Keratinocyte (primary cell): ENCODE measurements around the gene ABCD3. TPM values are rescaled to one million over a fixed set of nuclear protein-coding genes. Genes with fewer than 3 reads are reported as not detected.
A peak's percentile ranks its signal among the peaks of the same experiment; 100 is the strongest.
"Not testable (repeated sequence)": the region's sequence is repeated elsewhere in the genome, so short reads cannot be mapped to it uniquely, and the experiment has no call there.

Experiments
- DNase-seq: peaks from one replicate; pipeline ENCODE4 v3.0.0-alpha.2; 2011; ENCODE audit warnings: low read depth, missing footprints, low spot score
- FAIRE-seq: peaks from 2 replicates; lab custom pipeline; 2011; peaks lifted over from hg19 to GRCh38; lab: Jason Lieb, UNC
- H2AFZ ChIP-seq: 2 replicates; pipeline ENCODE4 v1.6.0; 2012; ENCODE audit warnings: low read length, control low read depth, inconsistent platforms; ENCODE audit not compliant: control insufficient read depth
- H3K27ac ChIP-seq: 2 replicates; pipeline ENCODE4 v1.5.1; 2011; ENCODE audit warnings: low read length; ENCODE audit not compliant: control insufficient read depth, insufficient read depth
- H3K27me3 ChIP-seq: 3 replicates; pipeline ENCODE4 v1.6.0; 2011; ENCODE audit warnings: low read length; ENCODE audit not compliant: control insufficient read depth, insufficient read depth; ENCODE audit errors: extremely low read depth
- H3K36me3 ChIP-seq, 2 experiments: 2 replicates in 1 of 2; 3 replicates in 1 of 2; pipeline ENCODE4 v1.5.1; 2011; ENCODE audit warnings: low read length in 2 of 2, mild to moderate bottlenecking in 1 of 2; ENCODE audit not compliant: control insufficient read depth in 2 of 2, insufficient read depth in 2 of 2; ENCODE audit errors: extremely low read depth in 1 of 2
- H3K4me1 ChIP-seq: 3 replicates; pipeline ENCODE4 v1.5.1; 2011; ENCODE audit warnings: low read length; ENCODE audit not compliant: control insufficient read depth, insufficient read depth; ENCODE audit errors: extremely low read depth
- H3K4me2 ChIP-seq: 3 replicates; pipeline ENCODE4 v1.6.0; 2011; ENCODE audit warnings: low read depth, low read length; ENCODE audit not compliant: control insufficient read depth, insufficient read depth; ENCODE audit errors: extremely low read depth
- H3K4me3 ChIP-seq, 3 experiments: fragments of 200-600 bp in 1 of 3; sonication (generic) in 1 of 3; 2 replicates in 2 of 3; 3 replicates in 1 of 3; pipeline ENCODE4 v1.5.1; 2011 to 2016; ENCODE audit warnings: low read length in 3 of 3, mild to moderate bottlenecking in 3 of 3, control low read depth in 2 of 3, inconsistent platforms in 1 of 3, low read depth in 1 of 3, mixed read lengths in 1 of 3, mixed run types in 1 of 3, moderate library complexity in 1 of 3; ENCODE audit not compliant: control insufficient read depth in 2 of 3, insufficient read depth in 2 of 3; ENCODE audit errors: extremely low read depth in 1 of 3
- H3K79me2 ChIP-seq: 2 replicates; pipeline ENCODE4 v1.6.0; 2012; ENCODE audit warnings: low read length; ENCODE audit not compliant: control insufficient read depth, insufficient read depth
- H3K9ac ChIP-seq: 3 replicates; pipeline ENCODE4 v1.6.0; 2011; ENCODE audit warnings: low read length; ENCODE audit not compliant: control insufficient read depth, insufficient read depth; ENCODE audit errors: extremely low read depth
- H3K9me1 ChIP-seq: 3 replicates; pipeline ENCODE4 v1.6.0; 2011; ENCODE audit warnings: low read length; ENCODE audit not compliant: control insufficient read depth, insufficient read depth; ENCODE audit errors: extremely low read depth
- H3K9me3 ChIP-seq: 2 replicates; pipeline ENCODE4 v1.5.1; 2012; ENCODE audit warnings: low read depth, low read length; ENCODE audit not compliant: control insufficient read depth
- H4K20me1 ChIP-seq: 3 replicates; pipeline ENCODE4 v1.6.0; 2011; ENCODE audit warnings: low read length; ENCODE audit not compliant: control insufficient read depth, insufficient read depth; ENCODE audit errors: extremely low read depth
- EZH2 ChIP-seq: IDR thresholded peaks from one replicate; pipeline ENCODE4 v1.6.1; 2012; ENCODE audit warnings: inconsistent platforms, mild to moderate bottlenecking, low read length, moderate library complexity
- dilution Hi-C: fragments of 300-500 bp; cut with MboI; formaldehyde crosslinking; loops from one replicate; pipeline ENCODE4 v1.7.0; 2020; ENCODE audit warnings: low sequenced_read_pairs; ENCODE audit not compliant: extremely low pct_ligation_motif_present
- polyA minus RNA-seq, 3 experiments: library from RNA; depleted of rRNA, polyadenylated mRNA; stranded (reverse); fragments of >200 nt; gene quantifications; 1 replicate in 1 of 3; 2 replicates in 1 of 3; 3 replicates in 1 of 3; pipeline ENCODE4 v1.2.3, GENCODE V29; 2011
- polyA plus RNA-seq, 5 experiments: library from polyadenylated mRNA; depleted of rRNA in 3 of 5; stranded (reverse) in 3 of 5; stranded (forward) in 1 of 5; unstranded in 1 of 5; fragments of >200 nt; gene quantifications; 1 replicate in 1 of 5; 2 replicates in 3 of 5; 3 replicates in 1 of 5; pipeline versions ENCODE4 v1.2.1 to v1.2.3, GENCODE V29; 2011 to 2012; ENCODE audit warnings: missing spikeins in 2 of 5, low read depth in 1 of 5, low replicate concordance in 1 of 5
- TF ChIP-seq, protein P1 (sequence below), 3 experiments: IDR thresholded peaks in 1 of 3; conservative IDR thresholded peaks in 1 of 3; optimal IDR thresholded peaks in 1 of 3; 2 replicates in 2 of 3; 3 replicates in 1 of 3; pipeline versions ENCODE3 to v1.5.1; 2011; ENCODE audit warnings: low read length in 3 of 3, mild to moderate bottlenecking in 3 of 3, moderate library complexity in 2 of 3, control low read depth in 1 of 3, inconsistent platforms in 1 of 3; ENCODE audit not compliant: insufficient read depth in 2 of 3; ENCODE audit errors: extremely low read depth in 1 of 3

Gene ABCD3
- polyA plus RNA-seq, result 18.3 to 34.9 TPM (median 19.4 TPM) in 3 replicates
- polyA plus RNA-seq (2011; ENCODE audit: low read depth), result 26.6 TPM
- polyA plus RNA-seq (2011; cell fraction: cytosol; rRNA removed), result 13.1 and 26.6 TPM in 2 replicates
- polyA plus RNA-seq (2011; cell fraction: nucleus; rRNA removed), result 27.7 and 38.7 TPM in 2 replicates
- 27.2 and 28.0 TPM in 2 replicates for polyA plus RNA-seq (2012; ENCODE audit: low replicate concordance)
- 5.0 to 34.5 TPM (median 16.3 TPM) in 3 replicates for polyA minus RNA-seq
- polyA minus RNA-seq (2011; cell fraction: cytosol; rRNA and poly(A)+ RNA removed), result 17.3 TPM
- 21.3 and 46.2 TPM in 2 replicates for polyA minus RNA-seq (2011; cell fraction: nucleus; rRNA and poly(A)+ RNA removed)

- peak within 1 kb of the TSS; percentile 93 for H3K4me2 ChIP-seq
- H3K27me3 ChIP-seq, result no peaks in the 10 kb centered on the region
- H3K4me3 ChIP-seq, result peak within 1 kb of the TSS; percentile 73 to 94 (median 87)
- peaks cover 46% of the 10 kb centered on the region for H3K79me2 ChIP-seq
- DNase-seq (peak; percentile 77), FAIRE-seq (peak; percentile 34)
- no peaks in the 10 kb centered on the region for H4K20me1 ChIP-seq
- H3K9me3 ChIP-seq, result no peaks in the 10 kb centered on the region
- no peaks in the 10 kb centered on the region for H3K36me3 ChIP-seq
- TF ChIP-seq, protein P1, sequence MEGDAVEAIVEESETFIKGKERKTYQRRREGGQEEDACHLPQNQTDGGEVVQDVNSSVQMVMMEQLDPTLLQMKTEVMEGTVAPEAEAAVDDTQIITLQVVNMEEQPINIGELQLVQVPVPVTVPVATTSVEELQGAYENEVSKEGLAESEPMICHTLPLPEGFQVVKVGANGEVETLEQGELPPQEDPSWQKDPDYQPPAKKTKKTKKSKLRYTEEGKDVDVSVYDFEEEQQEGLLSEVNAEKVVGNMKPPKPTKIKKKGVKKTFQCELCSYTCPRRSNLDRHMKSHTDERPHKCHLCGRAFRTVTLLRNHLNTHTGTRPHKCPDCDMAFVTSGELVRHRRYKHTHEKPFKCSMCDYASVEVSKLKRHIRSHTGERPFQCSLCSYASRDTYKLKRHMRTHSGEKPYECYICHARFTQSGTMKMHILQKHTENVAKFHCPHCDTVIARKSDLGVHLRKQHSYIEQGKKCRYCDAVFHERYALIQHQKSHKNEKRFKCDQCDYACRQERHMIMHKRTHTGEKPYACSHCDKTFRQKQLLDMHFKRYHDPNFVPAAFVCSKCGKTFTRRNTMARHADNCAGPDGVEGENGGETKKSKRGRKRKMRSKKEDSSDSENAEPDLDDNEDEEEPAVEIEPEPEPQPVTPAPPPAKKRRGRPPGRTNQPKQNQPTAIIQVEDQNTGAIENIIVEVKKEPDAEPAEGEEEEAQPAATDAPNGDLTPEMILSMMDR (optimal IDR thresholded peaks at IDR 0.05 in 1 of 3, IDR thresholded peaks at IDR 0.05 in 1 of 3, conservative IDR thresholded peaks at IDR 0.05 in 1 of 3; ENCODE audit: extremely low read depth in 1 of 3, insufficient read depth in 2 of 3, low read length in 3 of 3), result no peak
- TF ChIP-seq EZH2, result no peak
- no peaks in the 10 kb centered on the region for H3K9me1 ChIP-seq
- dilution Hi-C loops, result no loop called here
- H3K9ac ChIP-seq, result peak within 1 kb of the TSS; percentile 73
- H3K27ac ChIP-seq, result peak within 1 kb of the TSS; percentile 78
- peak within 1 kb of the TSS; percentile 95 for H2AFZ ChIP-seq
- peaks cover 37% of the 10 kb centered on the region for H3K4me1 ChIP-seq
These were observed at the start of gene ABCD3 for GRCh38 chr1:94417978-94418663. Gene ABCD3, plus strand, starts transcription at chr1:94418389. Its CDS starts 90 bp downstream, at chr1:94418479.

GRCh38 chr1:94372771-94373170 is 45.4 kb upstream of the ABCD3 start:
- H3K9me3 ChIP-seq, H3K9me1 ChIP-seq, H2AFZ ChIP-seq, H3K27me3 ChIP-seq, H4K20me1 ChIP-seq, H3K27ac ChIP-seq, H3K4me2 ChIP-seq, H3K4me1 ChIP-seq, H3K79me2 ChIP-seq, H3K9ac ChIP-seq, FAIRE-seq, H3K36me3 ChIP-seq, dilution Hi-C loops, H3K4me3 ChIP-seq, DNase-seq: not testable (repeated sequence)

- H3K4me1 ChIP-seq, H3K9me1 ChIP-seq, dilution Hi-C loops, FAIRE-seq, H3K36me3 ChIP-seq, H3K9ac ChIP-seq, H3K27ac ChIP-seq, DNase-seq, H3K4me3 ChIP-seq, H3K79me2 ChIP-seq, H3K4me2 ChIP-seq, H4K20me1 ChIP-seq, H3K9me3 ChIP-seq, H3K27me3 ChIP-seq, H2AFZ ChIP-seq: not testable (repeated sequence)
These were observed 44.9 kb upstream of the ABCD3 start for GRCh38 chr1:94373311-94373710.

DNA sequence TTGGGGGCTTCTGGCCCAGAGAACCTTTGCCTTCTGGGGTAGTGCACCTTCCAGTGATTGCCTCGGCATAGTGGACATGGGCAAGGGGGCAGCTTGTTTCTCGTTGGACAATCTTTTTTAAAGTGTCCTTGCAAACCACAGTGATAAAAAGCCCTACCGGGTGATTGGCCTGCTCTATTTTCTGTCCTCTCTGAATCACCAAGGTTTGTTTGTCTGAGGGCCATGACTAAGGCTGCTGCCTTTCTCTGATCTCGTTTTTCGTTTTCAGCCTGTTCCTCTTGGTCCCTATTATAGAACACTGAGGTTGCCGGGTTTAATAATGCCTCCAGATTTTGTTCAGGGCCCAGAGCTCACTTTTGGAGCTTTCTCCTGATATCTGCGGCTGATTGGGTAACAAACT is 42.5 kb upstream of the ABCD3 start:
- DNase-seq, H3K27ac ChIP-seq, FAIRE-seq, H3K9ac ChIP-seq, H4K20me1 ChIP-seq, H3K9me1 ChIP-seq, H3K4me1 ChIP-seq, H3K27me3 ChIP-seq, H2AFZ ChIP-seq, dilution Hi-C loops, H3K4me3 ChIP-seq, H3K4me2 ChIP-seq, H3K79me2 ChIP-seq, H3K9me3 ChIP-seq, H3K36me3 ChIP-seq: not testable (repeated sequence)
